Measurements from ENCODE around the gene ATP6V1B1.
"Not testable (repeated sequence)": the region's sequence is repeated elsewhere in the genome, so short reads cannot be mapped to it uniquely, and the experiment has no call there.

Gene ATP6V1B1

DNA sequence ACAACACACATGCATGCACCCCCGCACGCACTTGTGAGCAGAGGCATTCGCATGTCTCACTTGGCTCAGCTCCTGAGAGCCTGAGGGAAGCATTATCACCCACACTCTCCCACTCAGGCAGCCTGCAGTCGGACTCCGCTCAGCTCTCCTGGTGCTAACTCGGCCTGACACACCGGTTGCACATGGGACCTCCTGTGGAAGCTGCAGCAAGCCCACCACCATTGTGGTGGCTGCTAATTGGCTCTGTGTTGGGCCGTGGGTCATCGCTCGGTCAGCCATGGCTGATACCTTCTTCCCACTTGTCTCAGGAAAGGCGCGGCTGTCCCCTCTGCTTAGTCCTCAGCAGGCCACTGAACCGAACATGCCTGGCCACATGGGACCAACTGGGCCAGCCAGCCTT lies 72.6 kb downstream of the ATP6V1B1 start:
- Histone ChIP-seq H3K27me3 (ENCODE audit: control insufficient read depth, low read length) (no peaks in the 10 kb centered on the region; the same call in 1 of the 2 replicates), H3K4me3 (ENCODE audit: low read length) (no peak overlapping the region), H3K9me3 (ENCODE audit: control insufficient read depth, insufficient read depth, low read length) (no peaks in the 10 kb centered on the region), H4K20me1 (ENCODE audit: control insufficient read depth, insufficient read depth, low read depth, low read length) (no peaks in the 10 kb centered on the region), H3K79me2 (ENCODE audit: control insufficient read depth, low read length) (no peaks in the 10 kb centered on the region), H3F3A (ENCODE audit: control insufficient read depth, insufficient read depth) (no peaks in the 10 kb centered on the region), H3K4me2 (ENCODE audit: low read length) (no peak overlapping the region), H3K27ac (ENCODE audit: low read depth, low read length) (no peak overlapping the region), H3K36me3 (ENCODE audit: control insufficient read depth, low read length) (no peaks in the 10 kb centered on the region), H3K4me1 (ENCODE audit: control insufficient read depth, low read length) (no peaks in the 10 kb centered on the region), H3K9me2 (replicated peaks; ENCODE audit: control insufficient read depth, low read length) (no peaks in the 10 kb centered on the region)
- TF ChIP-seq, protein P1, sequence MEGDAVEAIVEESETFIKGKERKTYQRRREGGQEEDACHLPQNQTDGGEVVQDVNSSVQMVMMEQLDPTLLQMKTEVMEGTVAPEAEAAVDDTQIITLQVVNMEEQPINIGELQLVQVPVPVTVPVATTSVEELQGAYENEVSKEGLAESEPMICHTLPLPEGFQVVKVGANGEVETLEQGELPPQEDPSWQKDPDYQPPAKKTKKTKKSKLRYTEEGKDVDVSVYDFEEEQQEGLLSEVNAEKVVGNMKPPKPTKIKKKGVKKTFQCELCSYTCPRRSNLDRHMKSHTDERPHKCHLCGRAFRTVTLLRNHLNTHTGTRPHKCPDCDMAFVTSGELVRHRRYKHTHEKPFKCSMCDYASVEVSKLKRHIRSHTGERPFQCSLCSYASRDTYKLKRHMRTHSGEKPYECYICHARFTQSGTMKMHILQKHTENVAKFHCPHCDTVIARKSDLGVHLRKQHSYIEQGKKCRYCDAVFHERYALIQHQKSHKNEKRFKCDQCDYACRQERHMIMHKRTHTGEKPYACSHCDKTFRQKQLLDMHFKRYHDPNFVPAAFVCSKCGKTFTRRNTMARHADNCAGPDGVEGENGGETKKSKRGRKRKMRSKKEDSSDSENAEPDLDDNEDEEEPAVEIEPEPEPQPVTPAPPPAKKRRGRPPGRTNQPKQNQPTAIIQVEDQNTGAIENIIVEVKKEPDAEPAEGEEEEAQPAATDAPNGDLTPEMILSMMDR (IDR thresholded peaks at IDR 0.05; ENCODE audit: low read depth, low read length, poor library complexity, severe bottlenecking): no peak
- TF ChIP-seq EZH2phosphoT487 (IDR thresholded peaks at IDR 0.05; ENCODE audit: borderline replicate concordance, low read length): no peak

DNA sequence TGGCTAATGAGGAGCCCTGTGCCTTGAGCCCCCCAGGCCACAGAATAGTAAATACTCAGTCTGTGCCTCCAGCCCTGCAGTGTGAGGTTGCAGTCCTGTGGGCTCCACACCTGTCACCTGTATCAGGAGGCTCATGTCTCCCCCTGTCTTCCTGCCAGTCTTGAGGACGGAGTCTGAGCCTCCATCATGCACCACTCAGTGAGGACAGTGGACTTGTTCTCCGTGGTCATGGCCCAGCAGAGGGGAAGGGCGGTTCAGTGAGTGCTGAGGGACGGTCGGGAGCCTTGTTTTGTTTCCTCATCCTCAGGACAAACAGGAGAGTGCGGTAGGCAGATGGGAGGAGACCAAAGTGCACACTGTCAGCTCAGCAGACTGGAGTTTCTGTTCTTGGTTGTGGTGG lies 76.1 kb downstream of the ATP6V1B1 start:
- H3K27me3 ChIP-seq (ENCODE audit: control insufficient read depth, low read length); H3K9me2 ChIP-seq (replicated peaks; ENCODE audit: control insufficient read depth, low read length); H3K36me3 ChIP-seq (ENCODE audit: control insufficient read depth, low read length); H3K4me2 ChIP-seq (ENCODE audit: low read length); H3F3A ChIP-seq (ENCODE audit: control insufficient read depth, insufficient read depth); H3K4me3 ChIP-seq (ENCODE audit: low read length); H3K27ac ChIP-seq (ENCODE audit: low read depth, low read length); H3K4me1 ChIP-seq (ENCODE audit: control insufficient read depth, low read length); H4K20me1 ChIP-seq (ENCODE audit: control insufficient read depth, insufficient read depth, low read depth, low read length); H3K79me2 ChIP-seq (ENCODE audit: control insufficient read depth, low read length); H3K9me3 ChIP-seq (ENCODE audit: control insufficient read depth, insufficient read depth, low read length): not testable (repeated sequence)

All from DOHH2 (cell line).